Erythroblast (primary cell): ENCODE data around the gene SPRR2D.

Source experiments
- DNase-seq, 2 experiments: peaks; one replicate each; lab custom pipeline; 2025; lab: John Stamatoyannopoulos, UW
- GATA1 ChIP-seq: IDR thresholded peaks from 2 replicates; pipeline ENCODE4 v1.6.1; 2011; ENCODE audit warnings: low read depth, mild to moderate bottlenecking, control low read depth, low read length, moderate library complexity
- POLR2A ChIP-seq: IDR thresholded peaks from 2 replicates; pipeline ENCODE4 v1.6.1; 2011; ENCODE audit warnings: mild to moderate bottlenecking, low read length

Gene SPRR2D

GRCh38 chr1:152996633-152997400 is 44.1 kb downstream of the SPRR2D start:
- DNase-seq = no peak
- TF ChIP-seq POLR2A = no peak
- TF ChIP-seq GATA1 = no peak

GRCh38 chr1:152995842-152996241 is 45.1 kb downstream of the SPRR2D start:
- TF ChIP-seq POLR2A = no peak
- no peak for TF ChIP-seq GATA1
- DNase-seq = no peak

DNA sequence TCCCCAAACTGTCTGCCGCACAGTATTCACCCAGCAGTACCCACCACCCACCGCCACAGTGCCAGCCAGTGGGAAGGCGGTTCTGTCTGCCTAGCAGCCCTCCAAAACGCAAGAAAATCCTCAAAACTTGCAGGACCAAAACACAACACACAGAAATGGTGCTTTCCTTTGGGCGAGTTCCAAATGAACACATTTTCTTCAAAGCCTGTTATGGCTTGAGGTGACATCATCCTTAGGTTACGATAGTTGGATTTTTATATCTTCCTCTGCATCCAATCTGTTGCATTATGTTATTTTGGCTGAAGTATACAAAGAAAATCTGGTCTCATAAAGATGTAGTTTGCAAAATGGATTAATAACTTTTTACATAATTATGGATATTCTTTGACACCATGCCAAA is 47.7 kb downstream of the SPRR2D start:
- TF ChIP-seq POLR2A = no peak
- no peak for TF ChIP-seq GATA1

More for the DNA sequence above, 47.7 kb downstream of the SPRR2D start:
- DNase-seq = no peak
